ENCODE measurements around the gene PINLYP. TPM values are rescaled to one million over a fixed set of nuclear protein-coding genes. Genes with fewer than 3 reads are reported as not detected.

Gene PINLYP
- total RNA-seq, 1 donor from 2014 or later: 1.0 TPM

GRCh38 chr19:43626838-43627237, 51.2 kb downstream of the PINLYP start:
- no peak for TF ChIP-seq CTCF (IDR thresholded peaks at IDR 0.05; ENCODE audit: borderline replicate concordance)
- no peaks in the 10 kb centered on the region for H3K9me3 ChIP-seq (replicated peaks)
- DNase-seq: no peak
- no peak overlapping the region for H3K4me3 ChIP-seq
- no peaks in the 10 kb centered on the region for H3K36me3 ChIP-seq
- intact Hi-C loops (cut with micrococcal nuclease): no loop called here
- H3K27ac ChIP-seq (replicated peaks): no peak overlapping the region
- H3K27me3 ChIP-seq (ENCODE audit: low read depth): no peaks in the 10 kb centered on the region
- H3K4me1 ChIP-seq: no peaks in the 10 kb centered on the region

DNA sequence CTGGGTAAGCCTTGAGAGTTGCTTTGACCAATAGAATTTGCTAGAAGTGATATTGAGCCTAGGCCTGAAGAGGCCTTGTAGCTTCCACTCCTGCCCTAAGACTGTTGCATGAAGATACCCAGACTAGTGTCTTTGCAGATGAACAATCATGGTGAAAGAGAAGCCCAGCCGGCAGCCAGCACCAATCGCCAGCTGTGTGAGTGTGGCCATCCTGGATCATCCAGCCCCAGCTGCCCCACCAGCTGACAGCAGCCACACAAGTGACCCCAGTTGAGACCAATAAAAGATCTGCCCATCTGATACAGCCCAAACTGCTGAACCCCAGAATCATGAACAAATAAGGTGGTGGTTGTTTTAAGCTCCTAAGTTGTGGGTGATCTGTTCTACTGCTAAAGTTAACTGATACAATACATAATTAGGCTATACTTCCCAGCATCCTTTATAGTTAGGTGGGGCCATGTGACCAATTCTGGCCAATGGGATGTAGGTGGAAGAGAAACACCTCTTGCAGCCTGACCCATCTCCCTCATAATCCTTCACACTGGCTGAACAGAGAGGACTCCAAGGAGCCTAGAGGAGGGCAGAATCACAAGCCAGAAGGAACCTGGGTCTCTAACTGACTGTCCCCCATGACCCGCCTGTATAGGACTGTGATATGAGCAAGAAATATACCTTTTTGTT, 53.2 kb downstream of the PINLYP start:
- no peaks in the 10 kb centered on the region for H3K9me3 ChIP-seq (replicated peaks)
- no peak overlapping the region for H3K27ac ChIP-seq (replicated peaks)
- no peaks in the 10 kb centered on the region for H3K36me3 ChIP-seq
- H3K27me3 ChIP-seq (ENCODE audit: low read depth): no peaks in the 10 kb centered on the region
- DNase-seq: no peak
- intact Hi-C loops (cut with micrococcal nuclease): no loop called here
- no peak overlapping the region for H3K4me3 ChIP-seq
- no peak for TF ChIP-seq CTCF (IDR thresholded peaks at IDR 0.05; ENCODE audit: borderline replicate concordance)
- H3K4me1 ChIP-seq: no peaks in the 10 kb centered on the region

DNA sequence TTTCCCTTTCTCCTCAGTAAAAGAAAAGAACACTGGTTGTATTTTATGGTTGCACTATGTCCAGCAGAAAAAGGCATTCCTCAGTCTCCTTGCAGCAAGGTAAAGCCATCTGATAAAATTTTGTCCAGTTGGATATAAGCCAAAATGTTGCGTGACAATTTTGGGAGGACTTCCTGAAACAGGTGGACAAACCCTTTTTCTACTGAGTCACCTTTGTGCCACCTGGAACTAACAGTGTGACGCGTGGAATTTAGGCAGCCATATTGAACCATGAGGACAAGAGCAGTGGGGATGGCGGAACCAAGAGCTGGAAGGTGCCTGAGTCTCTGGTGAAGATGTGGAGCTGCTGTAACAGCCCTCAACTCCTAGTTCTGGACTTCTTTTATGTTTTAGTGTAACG, 55.9 kb downstream of the PINLYP start:
- no peak for TF ChIP-seq CTCF (IDR thresholded peaks at IDR 0.05; ENCODE audit: borderline replicate concordance)
- H3K27ac ChIP-seq (replicated peaks): no peak overlapping the region
- H3K4me3 ChIP-seq: no peak overlapping the region
- H3K9me3 ChIP-seq (replicated peaks): no peaks in the 10 kb centered on the region
- no peak for DNase-seq
- H3K4me1 ChIP-seq: no peaks in the 10 kb centered on the region
- peaks cover 16% of the 10 kb centered on the region for H3K27me3 ChIP-seq (ENCODE audit: low read depth)
- intact Hi-C loops (cut with micrococcal nuclease): no loop called here
- no peaks in the 10 kb centered on the region for H3K36me3 ChIP-seq

Other genes with a start within 250 kb of the PINLYP start
- 0.14 TPM for gene CD177, start 222.1 kb upstream of the PINLYP start, total RNA-seq
- not detected for gene TEX101, start 160.9 kb upstream of the PINLYP start, total RNA-seq
- gene LYPD3, start 110.2 kb upstream of the PINLYP start, total RNA-seq: 0.38 TPM
- 4.5 TPM for gene PHLDB3, start 71.1 kb upstream of the PINLYP start, total RNA-seq
- gene ETHE1, start 48.6 kb upstream of the PINLYP start, total RNA-seq: 14.6 TPM
- 1.1 TPM for gene ZNF575, start 42.6 kb upstream of the PINLYP start, total RNA-seq
- 12.8 TPM for gene XRCC1, start 274 bp upstream of the PINLYP start, total RNA-seq
- 26.1 TPM for gene IRGQ, start 20.3 kb downstream of the PINLYP start, total RNA-seq
- gene ZNF576, start 20.8 kb downstream of the PINLYP start, total RNA-seq: 11.3 TPM
- 0.30 TPM for gene SRRM5, start 36.3 kb downstream of the PINLYP start, total RNA-seq
- gene ZNF428, start 43.8 kb downstream of the PINLYP start, total RNA-seq: 32.3 TPM
- gene CADM4, start 64.0 kb downstream of the PINLYP start, total RNA-seq: 6.9 TPM
- gene PLAUR, start 94.4 kb downstream of the PINLYP start, total RNA-seq: 3.5 TPM
- not detected for gene IRGC, start 140.3 kb downstream of the PINLYP start, total RNA-seq
- gene SMG9, start 179.2 kb downstream of the PINLYP start, total RNA-seq: 18.9 TPM
- 0.38 TPM for gene KCNN4, start 205.2 kb downstream of the PINLYP start, total RNA-seq
- 1.3 TPM for gene LYPD5, start 226.6 kb downstream of the PINLYP start, total RNA-seq